Cardiac septum (tissue), 1 donor: ENCODE data around the gene MYOZ2. TPM values are rescaled to one million over a fixed set of nuclear protein-coding genes. Genes with fewer than 3 reads are reported as not detected.

Source experiments
- DNase-seq: peaks from one replicate; pipeline ENCODE4 v3.0.0-alpha.2; 2020; ENCODE audit warnings: low spot score
- intact Hi-C: fragments of 100-400 bp; cut with DNase I; formaldehyde crosslinking; loops from one replicate; pipeline ENCODE4 v1.14.0; 2022
- total RNA-seq: library from RNA; stranded (reverse); fragmentation: NEBNext Ultra II Directional; extraction: Animal tissue kit (Norgen Biotek cat#: 25700); gene quantifications from one replicate; pipeline ENCODE4 v1.2.1, GENCODE V29; 2021
- donor health status: DM: no; HTN: no; CAD: no.

The MYOZ2 gene
- total RNA-seq, 1 donor from 2014 or later: 727 TPM

- DNase-seq: no peak
- intact Hi-C loops: no loop called here
Measured at GRCh38 chr4:119228406-119228805, 92.8 kb downstream of the MYOZ2 start.

GRCh38 chr4:119229908-119230687, 94.5 kb downstream of the MYOZ2 start:
- intact Hi-C loops: no loop called here
- no peak for DNase-seq

DNA sequence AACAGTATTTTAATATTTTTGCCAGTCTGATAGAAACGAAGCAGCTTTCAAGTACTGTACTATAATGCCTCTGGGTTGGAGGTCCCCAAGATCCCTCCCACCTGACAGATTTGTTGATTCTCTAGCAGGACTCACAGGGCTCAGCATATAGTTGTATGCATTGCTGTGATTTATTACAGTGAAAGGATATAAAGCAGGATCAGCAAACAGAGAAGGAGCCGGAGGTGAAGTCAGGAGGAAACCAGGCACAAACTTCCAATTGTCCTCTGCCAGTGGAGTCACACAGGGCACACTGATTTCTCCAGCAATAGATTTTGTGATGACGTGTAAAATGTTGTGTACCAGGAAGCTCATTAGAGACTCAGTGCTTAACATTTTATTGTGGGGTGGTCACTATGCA, 95.9 kb downstream of the MYOZ2 start:
- intact Hi-C loops: no loop called here
- no peak for DNase-seq

- intact Hi-C loops: no loop called here
- DNase-seq: no peak
Measured at GRCh38 chr4:119232286-119232685, 96.7 kb downstream of the MYOZ2 start.

DNA sequence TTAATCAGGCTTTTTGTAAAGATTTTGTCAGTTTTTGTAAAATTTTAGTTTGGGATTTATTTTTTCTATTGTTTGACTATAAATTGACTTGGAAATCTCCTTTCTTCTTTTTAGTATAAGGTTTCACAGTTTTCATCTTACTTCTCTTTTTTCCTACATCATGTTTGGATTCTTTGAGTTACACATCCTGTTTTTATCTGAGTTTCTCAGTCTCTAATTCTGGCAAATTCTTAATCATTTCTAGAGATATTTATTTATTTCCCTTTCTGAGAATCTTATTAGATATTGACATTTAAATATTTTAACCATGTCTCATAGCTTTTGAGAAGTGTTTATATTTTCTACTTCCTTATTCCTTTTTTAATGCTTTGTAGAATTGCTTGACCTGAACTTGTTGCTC, 97.6 kb downstream of the MYOZ2 start:
- DNase-seq: no peak
- intact Hi-C loops: no loop called here

GRCh38 chr4:119233750-119234149, 98.1 kb downstream of the MYOZ2 start:
- intact Hi-C loops: no loop called here
- no peak for DNase-seq

- DNase-seq: no peak
- intact Hi-C loops: no loop called here
Measured at GRCh38 chr4:119237201-119237600, 101.6 kb downstream of the MYOZ2 start.

Other genes with a start within 250 kb of the MYOZ2 start
- gene SYNPO2, start 247.0 kb upstream of the MYOZ2 start, total RNA-seq: 316 TPM
- gene USP53, start 76.9 kb downstream of the MYOZ2 start, total RNA-seq: 49.7 TPM
- gene FABP2, start 186.3 kb downstream of the MYOZ2 start, total RNA-seq: 0.57 TPM